ENCODE results near the gene AUTS2.

DNA sequence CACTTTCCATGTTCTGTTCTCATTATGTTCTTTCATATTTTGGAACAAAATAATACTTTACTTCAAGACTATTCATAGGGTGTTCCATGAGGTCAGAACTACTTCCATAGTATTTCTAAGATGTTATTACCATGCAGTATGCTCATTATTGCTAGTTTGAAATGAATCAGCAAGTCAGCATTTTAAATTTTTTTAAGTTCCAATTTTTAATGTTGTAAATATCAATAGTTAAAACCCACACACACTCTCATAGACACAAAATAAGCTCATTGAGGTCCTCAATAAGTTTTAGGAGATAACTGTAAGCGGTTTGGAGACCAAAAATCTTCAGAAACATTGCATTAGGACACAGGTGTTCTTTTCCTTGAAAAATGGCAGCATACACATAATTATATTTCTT is 550.7 kb downstream of the AUTS2 start:
- TF ChIP-seq, protein P1, sequence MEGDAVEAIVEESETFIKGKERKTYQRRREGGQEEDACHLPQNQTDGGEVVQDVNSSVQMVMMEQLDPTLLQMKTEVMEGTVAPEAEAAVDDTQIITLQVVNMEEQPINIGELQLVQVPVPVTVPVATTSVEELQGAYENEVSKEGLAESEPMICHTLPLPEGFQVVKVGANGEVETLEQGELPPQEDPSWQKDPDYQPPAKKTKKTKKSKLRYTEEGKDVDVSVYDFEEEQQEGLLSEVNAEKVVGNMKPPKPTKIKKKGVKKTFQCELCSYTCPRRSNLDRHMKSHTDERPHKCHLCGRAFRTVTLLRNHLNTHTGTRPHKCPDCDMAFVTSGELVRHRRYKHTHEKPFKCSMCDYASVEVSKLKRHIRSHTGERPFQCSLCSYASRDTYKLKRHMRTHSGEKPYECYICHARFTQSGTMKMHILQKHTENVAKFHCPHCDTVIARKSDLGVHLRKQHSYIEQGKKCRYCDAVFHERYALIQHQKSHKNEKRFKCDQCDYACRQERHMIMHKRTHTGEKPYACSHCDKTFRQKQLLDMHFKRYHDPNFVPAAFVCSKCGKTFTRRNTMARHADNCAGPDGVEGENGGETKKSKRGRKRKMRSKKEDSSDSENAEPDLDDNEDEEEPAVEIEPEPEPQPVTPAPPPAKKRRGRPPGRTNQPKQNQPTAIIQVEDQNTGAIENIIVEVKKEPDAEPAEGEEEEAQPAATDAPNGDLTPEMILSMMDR (IDR thresholded peaks at IDR 0.05) = no peak
- TF ChIP-seq POLR2A (IDR thresholded peaks at IDR 0.05) = no peak
